ENCODE data around the gene RNF11.
A peak's percentile ranks its signal among the peaks of the same experiment; 100 is the strongest.
"Not testable (repeated sequence)": the region's sequence is repeated elsewhere in the genome, so short reads cannot be mapped to it uniquely, and the experiment has no call there.

Gene RNF11

DNA sequence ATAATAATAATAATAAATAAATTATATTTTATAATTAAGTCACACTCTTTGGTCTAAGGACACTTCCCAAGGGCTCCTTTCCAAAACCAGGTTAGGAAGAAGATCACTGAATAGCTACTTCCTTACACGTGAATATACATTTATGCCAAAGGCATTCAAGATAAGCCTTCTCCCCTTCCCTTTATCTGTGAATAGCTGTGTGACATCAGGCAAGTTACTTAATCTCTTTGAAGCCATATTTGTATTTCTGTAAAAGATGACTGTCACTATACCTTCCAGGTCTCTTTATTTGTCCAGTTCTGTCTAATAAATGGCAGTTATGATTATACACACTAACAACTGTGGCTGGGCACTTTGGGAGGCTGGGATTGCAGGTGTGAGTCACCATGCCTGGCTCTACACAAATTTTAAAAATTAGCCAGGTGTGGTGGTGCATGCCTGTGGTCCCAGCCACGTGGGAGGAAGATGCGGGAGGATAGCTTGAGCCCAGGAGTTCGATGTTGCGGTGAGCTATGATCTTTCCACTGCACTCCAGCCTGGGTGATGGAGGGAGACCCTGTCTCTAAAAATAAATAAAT lies 5.5 kb upstream of the RNF11 start:
- no peak for DNase-seq

DNA sequence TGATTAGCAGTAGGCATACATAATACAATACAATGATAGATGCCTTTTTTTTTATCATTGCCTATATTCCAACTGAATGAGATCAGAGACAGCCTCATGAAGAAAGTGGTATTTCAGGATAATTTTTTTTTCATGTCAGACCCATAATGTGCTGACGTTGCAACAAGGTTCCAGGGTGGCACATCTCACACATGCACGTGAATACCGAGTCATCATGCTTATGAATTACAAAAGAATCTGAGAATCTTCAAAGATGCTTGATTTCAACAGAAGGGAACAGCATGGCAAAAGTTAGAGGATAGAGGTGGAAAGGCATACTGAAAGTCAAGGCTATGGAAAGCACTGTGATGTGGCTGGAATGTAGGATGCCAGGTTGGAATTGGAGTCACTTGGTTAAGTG lies 5.0 kb upstream of the RNF11 start:
- DNase-seq: no peak

DNA sequence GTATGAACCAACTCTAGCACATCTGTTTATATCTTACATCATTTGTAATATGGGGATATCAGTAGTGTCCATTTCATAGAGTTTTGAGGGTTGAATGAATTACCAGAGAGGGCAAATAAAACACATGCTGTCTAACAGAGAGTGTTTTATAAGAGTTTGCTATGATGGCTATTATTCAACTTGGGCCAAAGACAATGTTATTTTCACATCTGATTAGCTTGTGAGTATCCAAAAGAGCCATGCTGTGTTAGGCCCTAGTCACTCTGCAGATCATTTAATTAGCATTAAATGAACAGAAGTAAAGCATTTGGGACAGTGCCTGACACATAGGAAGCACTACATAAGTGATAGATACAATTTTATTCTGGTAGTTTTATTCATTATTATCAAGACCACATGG lies 4.2 kb upstream of the RNF11 start:
- DNase-seq: no peak

DNA sequence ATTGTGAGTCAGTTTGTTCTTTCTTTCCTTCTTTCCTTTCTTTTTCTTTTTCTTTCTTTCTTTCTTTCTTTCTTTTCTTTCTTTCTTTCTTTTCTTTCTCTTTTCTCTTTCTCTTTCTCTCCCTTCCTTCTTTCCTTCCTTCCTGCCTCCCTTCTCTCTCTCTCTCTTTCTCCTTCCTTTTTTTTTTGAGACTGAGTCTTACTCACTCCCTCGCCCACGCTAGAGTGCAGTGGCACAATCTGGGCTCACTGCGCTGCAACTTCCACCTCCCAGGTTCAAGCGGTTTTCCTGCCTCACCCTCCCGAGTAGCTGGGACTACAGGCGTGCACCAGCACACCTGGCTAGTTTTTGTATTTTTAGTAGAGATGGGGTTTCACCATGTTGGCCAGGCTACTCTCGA lies 1.8 kb upstream of the RNF11 start:
- DNase-seq: not testable (repeated sequence)

DNA sequence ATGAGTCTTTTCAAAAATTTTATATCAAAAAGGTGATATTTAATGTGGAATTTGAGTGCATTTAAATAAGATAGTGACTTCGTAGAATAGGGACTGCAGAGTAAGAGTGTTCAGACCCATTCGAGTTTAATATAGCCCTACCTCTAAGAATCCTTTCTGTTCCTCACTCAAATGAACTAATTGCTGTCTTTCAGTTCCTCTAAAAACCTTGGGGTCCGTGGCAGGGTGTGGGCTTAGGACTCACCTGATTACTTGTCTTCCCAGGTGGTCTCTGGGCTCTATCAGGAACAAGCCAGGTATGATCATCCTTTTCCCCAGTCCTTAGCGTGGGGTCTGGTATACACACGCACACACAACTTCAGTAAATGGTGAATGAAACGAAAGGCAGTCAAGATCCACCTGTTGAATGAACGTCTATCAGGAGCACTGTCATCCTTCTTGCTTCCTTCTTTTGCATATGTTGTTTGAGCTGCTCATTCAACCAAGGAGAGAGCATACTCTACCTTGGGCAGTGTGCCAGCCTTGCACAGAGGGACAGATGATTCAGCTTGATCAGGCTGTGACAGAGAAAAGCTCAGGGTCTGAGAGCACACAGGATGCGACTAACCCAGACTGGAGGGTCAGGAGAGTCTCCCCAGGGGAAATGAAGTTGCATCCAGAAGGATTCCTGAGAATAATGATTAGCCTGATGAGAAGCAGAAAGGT lies 1.2 kb upstream of the RNF11 start:
- DNase-seq: peak; percentile 27

DNA sequence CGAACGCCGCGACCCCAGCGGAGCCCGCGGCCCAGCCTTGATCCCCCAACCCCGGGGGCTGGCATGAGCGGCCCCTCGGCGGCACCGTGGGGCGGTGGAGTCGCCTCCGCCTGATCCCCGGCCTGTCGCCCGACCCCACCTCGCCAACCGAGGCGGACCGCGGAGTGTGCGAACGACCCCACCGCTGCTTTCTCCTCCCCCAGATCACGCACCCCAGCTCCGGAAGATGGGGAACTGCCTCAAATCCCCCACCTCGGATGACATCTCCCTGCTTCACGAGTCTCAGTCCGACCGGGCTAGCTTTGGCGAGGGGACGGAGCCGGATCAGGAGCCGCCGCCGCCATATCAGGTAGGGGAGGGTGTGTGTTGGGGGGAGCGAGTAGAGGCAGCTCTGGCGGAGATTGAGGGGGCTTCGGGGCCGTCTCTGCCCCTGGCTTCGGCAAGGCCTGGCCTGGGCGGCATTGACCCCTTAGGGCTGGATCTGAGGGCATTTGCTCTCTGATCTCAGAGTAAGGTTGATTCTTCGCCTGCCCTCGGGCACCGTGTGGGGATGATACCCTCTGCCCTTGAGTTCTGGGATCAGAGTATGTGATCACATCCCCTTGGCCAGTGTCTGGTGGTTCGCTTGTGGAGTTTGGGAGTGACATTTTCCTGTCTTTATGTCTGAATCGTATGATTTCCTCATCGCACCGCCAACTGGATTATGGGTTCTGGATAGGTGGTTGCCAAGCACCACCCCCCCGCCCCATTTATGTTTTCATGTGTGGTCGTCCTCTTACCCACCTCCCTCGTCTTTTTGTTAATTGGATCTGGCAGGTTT lies 668 bp downstream of the RNF11 start:
- DNase-seq: peak; percentile 19

DNA sequence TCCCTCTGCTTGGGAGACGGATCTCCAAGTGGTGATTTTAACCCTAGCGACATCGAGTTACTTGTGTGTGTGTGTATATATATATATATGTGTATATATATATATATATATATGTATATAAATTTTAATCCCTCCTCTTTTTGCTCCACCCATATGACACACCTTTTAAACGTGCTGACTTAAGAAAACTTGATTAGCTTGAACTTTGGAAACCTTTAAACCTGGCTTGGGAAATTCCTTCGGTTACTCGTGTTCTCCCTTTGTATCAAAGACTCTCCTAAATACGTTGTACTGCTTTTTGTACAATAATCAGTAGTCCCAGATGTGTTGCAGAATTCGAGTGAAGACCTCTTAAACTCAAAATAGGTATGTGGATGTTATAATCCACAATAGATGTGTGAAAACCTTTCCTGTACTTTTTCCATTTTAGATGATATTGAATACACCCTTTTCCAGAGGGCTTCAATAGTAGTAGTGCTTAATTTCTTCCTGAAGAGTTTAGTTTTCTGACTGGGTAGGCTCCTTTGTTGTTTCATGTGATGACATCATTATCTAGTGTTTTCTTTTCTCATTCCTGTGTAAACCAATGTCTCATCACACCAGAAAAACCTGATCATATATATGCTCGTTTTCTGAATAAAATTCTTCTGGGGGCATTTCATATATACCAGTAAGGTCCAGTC lies 1.4 kb downstream of the RNF11 start:
- DNase-seq: no peak

DNA sequence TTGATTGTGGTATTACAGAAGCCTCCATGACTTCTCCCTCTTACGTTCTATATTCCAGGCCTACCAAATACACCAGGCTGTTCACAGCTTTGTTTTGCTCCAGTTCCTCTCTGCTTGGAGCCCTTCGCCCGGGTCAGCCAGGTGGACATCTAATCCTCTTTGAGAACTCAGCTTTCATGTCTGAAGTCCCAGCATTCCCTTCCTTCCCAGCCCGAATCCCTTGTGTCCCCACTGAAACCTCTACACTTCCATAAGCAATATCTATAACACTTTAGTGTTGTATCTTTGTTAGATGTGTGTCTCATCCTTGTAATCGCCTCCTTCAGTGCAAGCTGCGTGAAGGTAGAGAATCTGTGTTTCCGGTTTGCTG lies 1.9 kb downstream of the RNF11 start:
- DNase-seq: no peak

DNA sequence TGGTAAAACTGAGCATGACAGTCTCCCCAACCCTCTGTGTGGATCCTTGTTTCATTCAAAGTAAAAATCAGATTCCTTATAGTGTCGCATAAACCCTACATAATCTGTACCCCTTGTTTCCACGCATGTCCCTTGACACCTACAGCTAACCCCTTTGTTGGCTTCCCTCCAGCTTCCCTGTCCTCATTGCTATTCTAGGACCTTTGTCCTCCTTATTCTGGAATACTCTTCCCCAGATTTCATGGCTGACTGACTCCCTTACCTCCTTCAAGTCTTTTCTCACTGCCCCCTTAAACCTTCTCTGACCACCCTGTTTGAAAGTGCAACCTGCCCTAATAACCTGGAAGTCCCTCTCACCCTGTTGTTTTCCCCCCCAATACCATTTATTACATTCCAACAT lies 4.0 kb downstream of the RNF11 start:
- DNase-seq: no peak

DNA sequence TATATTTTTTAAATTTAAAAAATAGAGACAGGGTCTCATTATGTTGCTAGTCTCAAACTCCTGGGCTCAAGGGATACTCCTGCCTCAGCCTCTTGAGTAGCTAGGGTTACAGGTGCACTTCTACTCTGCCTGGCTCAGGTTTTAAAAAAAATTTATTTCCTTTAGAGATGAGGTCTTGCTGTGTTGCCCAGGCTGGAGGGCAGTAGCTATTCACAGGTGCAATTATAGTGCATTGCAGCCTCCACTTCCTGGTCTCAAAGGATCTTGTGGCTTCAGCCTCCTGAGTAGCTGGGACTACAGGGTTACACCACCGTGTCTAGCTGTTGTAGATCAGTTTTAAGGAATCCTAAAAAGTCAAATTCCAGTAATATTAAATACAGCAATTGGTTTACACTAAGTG lies 5.0 kb downstream of the RNF11 start:
- DNase-seq: no peak

DNA sequence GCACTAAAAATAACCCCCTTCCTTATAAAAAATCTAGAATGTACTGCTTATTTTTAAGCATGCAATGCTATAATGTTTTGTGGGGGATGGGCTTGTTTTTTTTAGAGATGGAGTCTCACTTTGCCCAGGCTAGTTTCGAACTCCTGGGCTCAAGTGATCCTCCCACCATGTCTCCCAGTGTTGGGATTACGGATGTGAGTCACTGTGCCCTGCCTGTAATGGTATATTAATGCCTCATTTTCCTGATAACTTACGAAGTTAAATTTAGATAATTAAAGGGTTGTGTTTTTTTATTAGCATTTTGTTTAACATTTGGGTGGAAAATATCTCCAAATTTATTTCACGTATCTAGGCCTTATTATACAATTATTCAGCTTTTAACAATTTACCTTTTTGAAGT lies 6.5 kb downstream of the RNF11 start:
- no peak for DNase-seq

DNA sequence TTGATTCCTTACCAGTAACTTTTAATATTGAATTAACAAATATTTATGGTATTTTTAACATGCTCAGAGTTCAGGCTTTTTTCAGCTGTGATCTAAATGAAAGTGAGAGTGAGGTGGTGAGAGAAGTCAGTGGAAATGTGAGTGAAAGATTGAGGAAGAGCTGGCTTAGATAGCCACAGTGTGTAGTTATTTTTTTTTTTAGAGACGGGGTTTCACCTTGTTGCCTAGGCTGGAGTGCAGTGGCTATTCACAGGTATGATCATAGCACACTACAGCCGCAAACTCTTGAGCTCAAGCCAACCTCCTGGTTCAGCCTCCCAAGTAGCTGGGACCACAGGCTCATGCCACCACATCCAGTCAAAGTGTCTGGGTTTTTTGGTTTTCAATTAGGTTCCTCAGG lies 10.9 kb downstream of the RNF11 start:
- no peak for DNase-seq

DNA sequence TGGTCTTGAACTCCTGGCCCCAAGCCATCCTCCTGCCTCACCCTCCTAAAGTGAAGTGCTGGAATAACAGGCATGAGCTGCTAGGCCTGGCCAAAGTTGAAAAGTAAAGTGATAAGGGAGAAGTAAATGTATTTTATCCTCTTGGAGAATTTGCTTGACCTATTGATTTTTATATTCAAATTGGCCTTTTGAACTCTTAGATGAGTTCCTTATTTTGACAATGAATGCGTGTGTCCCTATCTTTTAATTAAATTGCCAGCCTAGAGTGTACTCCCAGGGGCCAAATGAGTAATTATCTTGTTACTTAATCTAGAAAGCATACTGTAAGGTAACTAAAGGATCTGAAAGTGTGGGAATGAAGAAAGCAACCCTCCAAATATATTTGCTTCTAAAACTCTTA lies 11.4 kb downstream of the RNF11 start:
- DNase-seq: no peak

DNA sequence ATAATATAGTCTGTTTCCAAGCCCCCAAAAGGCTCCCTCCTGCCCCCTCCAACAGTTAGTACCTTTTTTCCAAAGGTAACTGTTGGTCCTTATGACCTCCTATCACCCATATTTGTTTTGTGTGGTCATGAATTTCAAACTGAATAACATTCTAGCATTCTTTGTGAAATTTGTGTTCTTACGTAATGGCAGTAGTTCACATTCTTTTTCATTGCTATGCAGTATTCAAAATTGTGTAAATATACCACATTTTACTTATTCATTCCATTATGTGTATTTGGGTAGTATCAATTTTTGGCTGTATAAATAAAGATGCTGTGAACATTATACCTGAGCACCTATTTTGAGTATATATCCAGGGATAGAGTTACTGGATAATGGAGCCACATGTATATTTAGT lies 13.4 kb downstream of the RNF11 start:
- DNase-seq: no peak

DNA sequence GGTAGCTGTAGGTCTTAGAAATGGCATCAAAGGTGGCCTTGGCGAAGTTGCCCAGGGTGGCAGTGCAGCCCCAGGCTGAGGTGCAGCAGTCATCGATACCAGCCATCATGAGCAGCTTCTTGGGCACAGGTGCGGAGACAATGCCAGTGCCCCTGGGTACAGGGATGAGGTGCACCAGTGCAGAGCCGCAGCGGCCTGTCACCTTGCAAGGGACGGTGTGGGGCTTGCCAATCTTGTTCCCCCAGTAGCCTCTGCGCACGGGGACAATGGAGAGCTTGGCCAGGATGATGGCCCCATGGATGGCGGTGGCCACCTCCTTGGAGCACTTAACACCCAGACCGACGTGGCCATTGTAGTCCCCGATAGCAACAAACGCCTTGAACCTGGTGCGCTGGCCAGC lies 14.7 kb downstream of the RNF11 start:
- DNase-seq: not testable (repeated sequence)

DNA sequence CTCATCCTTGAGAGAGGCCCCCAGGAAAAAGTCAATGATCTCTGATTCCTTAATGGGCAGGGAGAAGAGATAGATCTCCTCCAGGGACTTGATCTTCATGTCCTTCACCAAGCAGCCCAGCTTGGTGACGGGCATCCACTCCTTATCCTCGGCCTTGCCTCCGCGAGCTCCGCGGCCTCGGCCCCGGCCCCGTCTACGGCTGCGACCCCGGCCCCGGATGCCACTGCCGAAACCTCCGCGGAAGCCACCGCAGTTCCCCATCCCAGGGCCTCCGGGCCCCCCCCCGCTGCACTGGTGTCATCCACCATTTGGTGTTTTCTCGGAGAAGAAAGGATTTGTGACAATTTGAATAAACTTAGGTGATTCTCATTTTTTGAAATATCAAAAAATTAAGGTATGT lies 15.1 kb downstream of the RNF11 start:
- not testable (repeated sequence) for DNase-seq

DNA sequence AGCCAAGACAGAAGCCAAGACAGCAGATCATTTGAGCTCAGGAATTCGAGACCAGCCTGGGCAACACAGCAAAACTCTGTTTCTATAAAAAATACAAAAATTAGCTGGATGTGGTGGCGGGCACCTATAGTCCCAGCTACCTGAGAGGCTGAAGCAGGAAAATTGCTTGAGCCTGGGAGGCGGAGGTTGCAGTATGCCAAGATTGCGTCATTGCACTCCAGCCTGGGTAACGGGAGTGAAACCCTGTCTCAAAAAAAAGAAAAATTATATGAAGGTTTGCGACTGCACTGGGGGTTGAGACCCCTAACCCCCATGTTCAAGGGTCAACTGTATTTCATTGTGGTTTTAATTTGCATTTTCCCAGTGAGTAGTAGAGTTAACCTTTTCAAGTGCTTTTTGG lies 16.3 kb downstream of the RNF11 start:
- no peak for DNase-seq

DNA sequence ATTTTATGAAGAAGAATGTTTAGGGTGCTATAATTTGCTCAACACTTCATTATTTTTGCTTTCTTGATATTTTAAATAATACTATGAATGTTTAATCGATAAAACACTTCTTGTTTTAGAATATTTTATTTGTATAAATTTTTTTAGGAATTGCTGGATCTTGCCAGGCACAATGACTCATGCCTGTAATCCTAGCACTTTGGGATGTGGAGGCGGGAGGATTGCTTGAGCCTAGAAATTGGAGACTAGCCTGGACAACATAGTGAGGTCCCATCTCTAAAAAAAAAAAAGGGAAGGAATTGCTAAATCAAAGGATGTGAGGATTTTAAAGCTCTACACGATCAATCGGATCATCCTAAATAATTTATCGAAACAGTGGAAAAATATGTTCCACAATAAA lies 17.6 kb downstream of the RNF11 start:
- DNase-seq: no peak

DNA sequence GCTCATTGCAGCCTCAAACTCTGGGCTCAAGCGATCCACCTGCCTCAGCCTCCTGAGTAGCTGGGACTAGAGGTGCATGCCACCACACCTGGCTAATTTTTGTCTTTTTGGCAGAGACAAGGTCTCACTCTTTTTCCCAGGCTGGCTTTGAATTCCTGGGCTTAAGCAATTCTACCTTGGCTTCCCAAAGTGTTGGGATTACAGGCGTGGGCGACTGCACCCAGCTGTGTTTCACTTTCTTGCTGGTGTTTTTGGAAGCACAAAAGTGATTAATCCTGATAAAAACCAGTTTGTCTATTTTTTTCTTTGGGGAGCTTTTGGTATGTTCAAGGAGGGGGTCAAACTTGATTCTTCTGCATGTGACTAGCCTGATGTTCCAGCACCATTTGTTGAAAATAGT lies 19.3 kb downstream of the RNF11 start:
- DNase-seq: no peak

DNA sequence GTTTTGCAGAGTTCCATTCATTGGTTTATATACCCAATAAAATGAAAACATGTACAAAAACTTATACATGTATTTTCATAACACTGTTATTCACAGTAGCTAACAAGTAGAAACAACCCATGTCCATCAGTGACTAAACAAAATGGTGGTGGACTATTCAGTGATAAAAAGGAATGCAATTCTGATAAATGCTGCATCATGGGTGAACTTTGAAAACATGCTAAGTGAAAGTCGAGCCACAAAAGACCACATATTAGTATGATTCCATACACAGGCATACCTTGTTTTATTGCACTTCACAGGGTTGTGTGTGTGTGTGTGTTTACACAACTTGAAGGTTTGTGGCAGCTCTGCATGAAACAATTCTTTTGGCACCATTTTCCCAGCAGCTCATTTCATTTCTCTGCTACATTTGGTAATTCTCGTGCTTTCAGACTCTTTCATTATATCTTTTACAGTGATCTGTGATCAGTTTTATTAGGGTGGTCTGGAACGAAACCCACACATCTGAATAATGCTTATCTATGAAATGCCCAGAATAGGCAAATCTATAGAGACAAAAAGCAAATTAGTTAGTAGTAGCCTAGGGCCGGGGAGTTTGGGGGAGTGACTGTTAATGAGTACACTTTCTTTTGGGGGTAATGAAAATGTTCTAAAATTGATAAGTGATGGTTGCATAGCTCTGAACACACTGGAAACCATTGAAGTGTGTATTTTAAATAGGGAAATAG lies 27.2 kb downstream of the RNF11 start:
- DNase-seq: no peak

DNA sequence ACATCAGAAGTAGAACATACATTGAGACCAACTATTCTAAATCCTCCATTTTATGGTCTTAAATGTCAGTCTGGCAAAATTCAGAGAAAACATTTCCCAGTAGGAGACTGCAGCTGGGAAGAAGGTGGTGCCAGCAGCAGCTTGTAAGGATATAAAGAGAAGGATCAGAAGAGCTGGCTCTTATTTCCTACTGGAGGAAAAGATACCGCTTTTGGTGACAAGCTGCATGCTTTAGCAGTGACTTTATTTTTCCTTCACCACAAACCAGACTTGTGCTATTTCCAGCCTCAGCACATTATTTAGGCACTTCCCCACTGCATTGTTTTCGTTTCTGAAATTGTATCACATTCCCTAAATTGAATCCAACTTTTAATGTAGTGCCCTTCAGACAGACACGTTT lies 28.4 kb downstream of the RNF11 start:
- DNase-seq: no peak

DNA sequence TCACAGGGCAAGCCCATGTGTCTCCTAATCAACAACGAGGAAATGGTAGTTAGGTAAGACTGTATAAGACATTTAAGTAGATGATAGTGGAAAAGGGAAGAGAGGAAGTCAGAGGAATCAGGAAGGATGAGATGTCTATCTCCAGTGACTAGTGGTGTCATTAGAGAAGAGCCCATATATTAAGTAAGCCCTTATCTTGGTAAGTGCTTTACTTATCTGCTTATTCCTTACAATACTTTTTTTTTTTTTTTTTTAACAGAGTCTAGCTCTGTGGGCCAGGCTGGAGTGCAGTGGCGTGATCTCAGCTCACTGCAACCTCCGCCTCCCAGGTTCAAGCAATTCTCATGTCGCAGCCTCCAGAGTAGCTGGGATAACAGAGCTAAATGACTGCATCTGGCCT lies 29.5 kb downstream of the RNF11 start:
- no peak for DNase-seq

DNA sequence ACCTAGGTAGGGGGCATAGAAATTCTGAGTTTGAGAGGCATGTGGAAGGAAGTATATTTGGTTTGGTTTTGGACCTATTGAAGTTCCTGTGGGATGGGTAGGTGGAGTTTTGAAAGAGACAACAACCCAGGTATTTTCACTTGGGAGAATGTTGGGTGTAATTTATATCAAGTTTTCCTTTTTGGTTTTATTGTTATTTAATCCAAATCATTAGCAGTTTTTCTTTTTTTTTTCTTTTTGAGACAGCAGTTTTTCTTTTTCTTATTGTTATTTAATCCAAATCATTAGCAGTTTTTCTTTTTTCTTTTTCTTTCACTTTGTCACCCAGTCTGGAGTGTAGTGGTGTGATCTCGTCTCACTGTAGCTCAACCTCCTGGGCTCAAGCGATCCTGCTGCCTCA lies 30.1 kb downstream of the RNF11 start:
- DNase-seq: no peak
